Stomach (tissue), 9 donors: ENCODE measurements around the gene FAM131B. TPM values are rescaled to one million over a fixed set of nuclear protein-coding genes. Genes with fewer than 3 reads are reported as not detected.

ENCODE experiments used
- DNase-seq, 2 donors: peaks; one replicate each; pipeline versions ENCODE4 v3.0.0 to v3.0.0-alpha.2; 2013 to 2019
- H3K27ac ChIP-seq, 5 donors: fragments of 200-600 bp in 4 of 5; sonication (generic) in 4 of 5; one replicate each; pipeline ENCODE4 v1.5.1; 2013 to 2019; ENCODE audit warnings: mild to moderate bottlenecking in 1 of 5, moderate library complexity in 1 of 5
- H3K27me3 ChIP-seq, 3 donors: fragments of 200-600 bp; sonication (generic); one replicate each; pipeline ENCODE4 v1.5.1; 2017 to 2019; ENCODE audit warnings: mixed run types in 1 of 3
- H3K36me3 ChIP-seq, 4 donors: fragments of 200-600 bp; sonication (generic); 1 replicate in 3 of 4; 2 replicates in 1 of 4; pipeline ENCODE4 v1.5.1; 2016 to 2019
- H3K4me1 ChIP-seq, 4 donors: fragments of 200-600 bp; sonication (generic); one replicate each; pipeline ENCODE4 v1.5.1; 2016 to 2019
- H3K4me3 ChIP-seq, 4 donors: fragments of 200-600 bp; sonication (generic) in 3 of 4; one replicate each; pipeline ENCODE4 v1.5.1; 2016 to 2019; ENCODE audit warnings: mild to moderate bottlenecking in 1 of 4
- H3K9me3 ChIP-seq, 4 donors: fragments of 200-600 bp; sonication (generic); one replicate each; pipeline ENCODE4 v1.5.1; 2016 to 2019
- EP300 ChIP-seq: sonication (generic); formaldehyde crosslinking; IDR thresholded peaks from one replicate; pipeline ENCODE4 v1.6.1; 2017; ENCODE audit warnings: antibody characterized with exemption
- POLR2A ChIP-seq, 4 donors: fragments of 450-650 bp; IDR thresholded peaks; one replicate each; pipeline ENCODE4 v1.6.1; 2016; ENCODE audit warnings: antibody characterized with exemption in 4 of 4, control low read depth in 2 of 4, mild to moderate bottlenecking in 1 of 4, moderate library complexity in 1 of 4
- POLR2AphosphoS5 ChIP-seq, 3 donors: sonication (generic); formaldehyde crosslinking; IDR thresholded peaks; one replicate each; pipeline ENCODE4 v1.6.1; 2016; ENCODE audit warnings: antibody characterized with exemption in 3 of 3
- WGBS, 5 donors: extraction: QIAGEN DNeasy Blood & Tissue Kit in 3 of 5; methylation state at CpG; one replicate each; pipeline versions ENCODE4 v1.1.5 to v1.1.7; 2013 to 2018; 5-methylcytosine and 5-hydroxymethylcytosine counted together
- intact Hi-C: fragments of 100-400 bp; cut with DNase I; formaldehyde crosslinking; loops from one replicate; pipeline ENCODE4 v1.15.1; 2023; ENCODE audit warnings: low total_unique reads
- polyA plus RNA-seq, 3 donors: library from polyadenylated mRNA; stranded (reverse); fragments of 200-250 nt; gene quantifications; one replicate each; pipeline ENCODE4 v1.2.3, GENCODE V29; 2013
- total RNA-seq, 5 donors: library from RNA; depleted of rRNA; stranded (reverse); fragments of >200 nt; gene quantifications; one replicate each; pipeline versions ENCODE4 v1.1.0 to v1.2.3, GENCODE V29; 2014 to 2016
- TF ChIP-seq, protein P1 (sequence below), 7 experiments: fragments of 450-650 bp in 4 of 7; fragments of 200-600 bp in 3 of 7; sonication (generic) in 3 of 7; IDR thresholded peaks; one replicate each; pipeline ENCODE4 v1.5.1; 2016 to 2019; ENCODE audit warnings: antibody characterized with exemption in 7 of 7, control low read depth in 2 of 7, mild to moderate bottlenecking in 1 of 7
- donor health status: healthy with polysubstance abuse.
- donor health status: Bipolar disorder and iron deficiency.
- donor health status: healthy.

FAM131B gene
- total and polyA plus RNA-seq, 8 donors = 0.29 to 14.0 (median 0.46) TPM; not detected in 1

DNA sequence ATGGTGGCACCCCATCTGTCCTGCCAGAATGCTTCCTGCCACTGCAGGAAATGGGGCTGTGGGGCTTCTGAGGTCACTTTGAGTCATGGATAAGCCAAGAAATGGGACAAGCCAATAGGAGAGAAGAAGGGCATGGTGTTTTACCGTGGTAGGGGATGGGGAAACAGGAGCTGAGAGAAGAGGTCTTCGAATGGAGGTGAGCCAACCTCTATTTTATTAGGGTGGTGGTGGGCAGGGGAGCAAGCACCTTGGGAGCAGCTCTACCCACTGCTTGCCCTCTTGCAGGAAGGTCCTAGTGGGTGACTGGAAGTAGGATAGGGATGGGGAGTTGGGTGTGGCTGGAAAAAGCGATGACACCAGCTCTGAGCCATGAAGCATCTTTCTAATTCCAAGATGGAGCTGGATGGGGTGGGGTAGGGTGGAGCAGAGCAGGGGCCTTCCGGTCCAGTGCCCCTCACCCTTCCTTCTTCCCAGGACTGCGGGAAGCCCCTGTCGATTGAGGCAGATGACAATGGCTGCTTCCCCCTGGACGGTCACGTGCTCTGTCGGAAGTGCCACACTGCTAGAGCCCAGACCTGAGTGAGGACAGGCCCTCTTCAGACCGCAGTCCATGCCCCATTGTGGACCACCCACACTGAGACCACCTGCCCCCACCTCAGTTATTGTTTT is 27.7 kb upstream of the FAM131B start:
- H3K4me1 ChIP-seq = peaks cover 49 to 91% (median 72%) of the 10 kb centered on the region in 4 donors
- intact Hi-C loops = no loop called here
- peak overlapping the region in 4 of 5 donors; percentile 81 to 99 (median 88) for H3K27ac ChIP-seq
- H3K36me3 ChIP-seq = peaks cover 40 to 70% (median 58%) of the 10 kb centered on the region in 4 donors
- TF ChIP-seq, protein P1, sequence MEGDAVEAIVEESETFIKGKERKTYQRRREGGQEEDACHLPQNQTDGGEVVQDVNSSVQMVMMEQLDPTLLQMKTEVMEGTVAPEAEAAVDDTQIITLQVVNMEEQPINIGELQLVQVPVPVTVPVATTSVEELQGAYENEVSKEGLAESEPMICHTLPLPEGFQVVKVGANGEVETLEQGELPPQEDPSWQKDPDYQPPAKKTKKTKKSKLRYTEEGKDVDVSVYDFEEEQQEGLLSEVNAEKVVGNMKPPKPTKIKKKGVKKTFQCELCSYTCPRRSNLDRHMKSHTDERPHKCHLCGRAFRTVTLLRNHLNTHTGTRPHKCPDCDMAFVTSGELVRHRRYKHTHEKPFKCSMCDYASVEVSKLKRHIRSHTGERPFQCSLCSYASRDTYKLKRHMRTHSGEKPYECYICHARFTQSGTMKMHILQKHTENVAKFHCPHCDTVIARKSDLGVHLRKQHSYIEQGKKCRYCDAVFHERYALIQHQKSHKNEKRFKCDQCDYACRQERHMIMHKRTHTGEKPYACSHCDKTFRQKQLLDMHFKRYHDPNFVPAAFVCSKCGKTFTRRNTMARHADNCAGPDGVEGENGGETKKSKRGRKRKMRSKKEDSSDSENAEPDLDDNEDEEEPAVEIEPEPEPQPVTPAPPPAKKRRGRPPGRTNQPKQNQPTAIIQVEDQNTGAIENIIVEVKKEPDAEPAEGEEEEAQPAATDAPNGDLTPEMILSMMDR (IDR thresholded peaks at IDR 0.05) = no peak
- no peak for TF ChIP-seq POLR2A (IDR thresholded peaks at IDR 0.05)
- no peak for TF ChIP-seq EP300
- TF ChIP-seq POLR2AphosphoS5 (IDR thresholded peaks at IDR 0.05) = no peak
- H3K9me3 ChIP-seq = no peaks in the 10 kb centered on the region
- WGBS, 5 donors = 77 to 97% (median 88%) methylated on average over 9 to 10 of the region's 10 CpGs
- no peaks in the 10 kb centered on the region for H3K27me3 ChIP-seq
- H3K4me3 ChIP-seq = no peak overlapping the region
- peak in 1 of 2 donors; percentile 9 for DNase-seq

DNA sequence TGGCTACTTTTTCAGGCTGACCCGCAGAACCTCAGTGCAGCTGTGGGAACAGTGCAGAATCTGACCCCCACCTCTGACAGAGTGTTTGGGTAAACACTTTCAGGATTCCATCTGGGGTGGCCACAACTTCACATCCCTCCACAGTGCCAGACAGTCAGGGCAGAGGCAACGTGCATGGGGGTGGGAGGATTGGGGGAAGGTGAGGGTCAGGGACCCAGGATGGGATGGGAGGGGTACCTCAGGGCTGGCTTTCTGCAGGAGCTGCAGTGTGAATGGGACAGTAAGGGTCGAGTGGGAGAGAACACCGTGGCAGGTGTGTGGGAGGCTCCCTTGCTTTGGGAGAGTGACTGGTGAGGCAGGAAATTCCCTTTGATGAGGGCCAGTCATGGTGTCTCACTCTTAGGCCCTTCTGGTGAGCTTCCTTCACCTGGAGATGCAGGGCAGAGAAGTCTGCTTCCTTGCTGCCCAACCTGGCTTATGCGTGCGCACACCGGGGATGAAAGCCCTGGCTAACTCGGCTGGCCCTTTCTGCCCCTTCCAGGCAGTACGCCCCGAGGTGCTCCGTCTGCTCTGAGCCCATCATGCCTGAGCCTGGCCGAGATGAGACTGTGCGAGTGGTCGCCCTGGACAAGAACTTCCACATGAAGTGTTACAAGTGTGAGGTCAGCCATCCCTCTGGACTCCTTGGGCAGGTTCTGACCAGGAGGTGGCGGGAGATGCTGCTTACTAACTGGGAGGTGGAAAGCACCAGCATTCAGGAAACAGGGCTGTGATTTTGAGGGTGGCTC is 27.0 kb upstream of the FAM131B start:
- Histone ChIP-seq H3K36me3 (peaks cover 40 to 70% (median 55%) of the 10 kb centered on the region in 4 donors), H3K9me3 (no peaks in the 10 kb centered on the region), H3K4me3 (no peak overlapping the region), H3K27me3 (no peaks in the 10 kb centered on the region), H3K27ac (peak overlapping the region in 3 of 5 donors; percentile 87 to 99 (median 88)), H3K4me1 (peaks cover 52 to 93% (median 77%) of the 10 kb centered on the region in 4 donors)
- intact Hi-C loops = no loop called here
- TF ChIP-seq POLR2AphosphoS5 (IDR thresholded peaks at IDR 0.05) = no peak
- no peak for TF ChIP-seq EP300
- no peak for TF ChIP-seq POLR2A (IDR thresholded peaks at IDR 0.05)
- TF ChIP-seq, protein P1 (IDR thresholded peaks at IDR 0.05) = no peak
- no peak for DNase-seq
- 73 to 90% (median 85%) methylated on average over 7 to 15 of the region's 15 CpGs for WGBS, 5 donors

DNA sequence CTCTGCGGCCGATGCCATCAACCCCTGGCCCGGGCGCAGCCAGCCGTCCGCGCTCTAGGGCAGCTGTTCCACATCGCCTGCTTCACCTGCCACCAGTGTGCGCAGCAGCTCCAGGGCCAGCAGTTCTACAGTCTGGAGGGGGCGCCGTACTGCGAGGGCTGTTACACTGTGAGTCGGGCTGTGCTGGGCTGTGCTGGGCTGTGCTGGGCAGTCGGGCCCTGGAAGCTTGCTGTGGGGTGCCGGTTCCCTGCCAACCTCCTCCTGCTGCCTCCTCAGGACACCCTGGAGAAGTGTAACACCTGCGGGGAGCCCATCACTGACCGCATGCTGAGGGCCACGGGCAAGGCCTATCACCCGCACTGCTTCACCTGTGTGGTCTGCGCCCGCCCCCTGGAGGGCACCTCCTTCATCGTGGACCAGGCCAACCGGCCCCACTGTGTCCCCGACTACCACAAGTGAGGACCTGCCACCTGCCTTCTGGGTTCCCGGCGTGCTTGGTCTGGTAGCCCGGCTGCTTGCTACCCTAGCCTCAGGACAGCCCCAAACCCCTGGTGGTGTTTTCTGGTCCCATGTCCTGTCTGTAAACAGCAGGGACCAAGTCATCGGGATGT is 26.1 kb upstream of the FAM131B start:
- no peak for DNase-seq
- Histone ChIP-seq H3K27ac (peak overlapping the region in 3 of 5 donors; percentile 20 to 99 (median 87)), H3K4me1 (peaks cover 58 to 100% (median 81%) of the 10 kb centered on the region in 4 donors), H3K36me3 (peaks cover 40 to 77% (median 53%) of the 10 kb centered on the region in 4 donors), H3K27me3 (no peaks in the 10 kb centered on the region), H3K4me3 (no peak overlapping the region), H3K9me3 (no peaks in the 10 kb centered on the region)
- intact Hi-C loops = no loop called here
- TF ChIP-seq EP300 = no peak
- TF ChIP-seq, protein P1 (IDR thresholded peaks at IDR 0.05) = no peak
- WGBS, 5 donors = 87 to 94% (median 91%) methylated on average over 18 to 28 of the region's 28 CpGs

DNA sequence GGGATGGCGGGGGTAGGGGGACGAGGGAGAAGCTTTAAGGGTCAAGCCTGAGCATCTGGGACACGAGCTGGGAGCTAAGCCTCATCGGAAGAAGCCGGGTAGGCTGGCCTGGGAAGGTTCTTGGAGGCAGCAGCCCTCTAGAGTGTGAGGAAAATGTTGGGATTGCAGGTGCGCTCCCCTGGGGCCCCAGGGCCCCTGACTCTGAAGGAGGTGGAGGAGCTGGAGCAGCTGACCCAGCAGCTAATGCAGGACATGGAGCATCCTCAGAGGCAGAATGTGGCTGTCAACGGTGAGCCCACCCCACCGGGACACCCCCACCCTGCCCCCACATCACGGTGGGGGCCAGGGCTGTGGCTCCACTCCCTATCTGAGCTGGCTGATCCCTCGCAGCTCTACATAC is 25.5 kb upstream of the FAM131B start:
- 73 to 87% (median 85%) methylated on average over 8 to 10 of the region's 10 CpGs for WGBS, 5 donors
- Histone ChIP-seq H3K36me3 (peaks cover 40 to 79% (median 51%) of the 10 kb centered on the region in 4 donors), H3K4me1 (peaks cover 58 to 100% (median 81%) of the 10 kb centered on the region in 4 donors), H3K4me3 (no peak overlapping the region), H3K27ac (peak overlapping the region in 4 of 5 donors; percentile 4 to 99 (median 54)), H3K9me3 (no peaks in the 10 kb centered on the region), H3K27me3 (no peaks in the 10 kb centered on the region)
- no peak for TF ChIP-seq EP300
- no peak for TF ChIP-seq POLR2AphosphoS5 (IDR thresholded peaks at IDR 0.05)
- TF ChIP-seq POLR2A (IDR thresholded peaks at IDR 0.05) = no peak
- TF ChIP-seq, protein P1 (IDR thresholded peaks at IDR 0.05) = no peak
- DNase-seq = no peak
- intact Hi-C loops = no loop called here
